Gastroesophageal sphincter (tissue), 3 donors: ENCODE data around the gene CDH3.

Experiments used
- POLR2A ChIP-seq, 2 donors: fragments of 450-650 bp; IDR thresholded peaks; one replicate each; pipeline ENCODE4 v1.6.1; 2017; ENCODE audit warnings: antibody characterized with exemption in 2 of 2, mild to moderate bottlenecking in 2 of 2, moderate library complexity in 1 of 2
- POLR2AphosphoS5 ChIP-seq: sonication (generic); formaldehyde crosslinking; IDR thresholded peaks from one replicate; pipeline ENCODE4 v1.6.1; 2017; ENCODE audit warnings: antibody characterized with exemption
- TF ChIP-seq, protein P1 (sequence below), 4 experiments: fragments of 200-600 bp in 2 of 4; fragments of 450-650 bp in 2 of 4; sonication (generic) in 1 of 4; IDR thresholded peaks; one replicate each; pipeline ENCODE4 v1.5.1; 2017 to 2019; ENCODE audit warnings: antibody characterized with exemption in 4 of 4, mild to moderate bottlenecking in 2 of 4, moderate library complexity in 2 of 4

GRCh38 chr16:68710211-68710610, 65.1 kb downstream of the CDH3 start:
- no peak for TF ChIP-seq POLR2AphosphoS5
- TF ChIP-seq, protein P1, sequence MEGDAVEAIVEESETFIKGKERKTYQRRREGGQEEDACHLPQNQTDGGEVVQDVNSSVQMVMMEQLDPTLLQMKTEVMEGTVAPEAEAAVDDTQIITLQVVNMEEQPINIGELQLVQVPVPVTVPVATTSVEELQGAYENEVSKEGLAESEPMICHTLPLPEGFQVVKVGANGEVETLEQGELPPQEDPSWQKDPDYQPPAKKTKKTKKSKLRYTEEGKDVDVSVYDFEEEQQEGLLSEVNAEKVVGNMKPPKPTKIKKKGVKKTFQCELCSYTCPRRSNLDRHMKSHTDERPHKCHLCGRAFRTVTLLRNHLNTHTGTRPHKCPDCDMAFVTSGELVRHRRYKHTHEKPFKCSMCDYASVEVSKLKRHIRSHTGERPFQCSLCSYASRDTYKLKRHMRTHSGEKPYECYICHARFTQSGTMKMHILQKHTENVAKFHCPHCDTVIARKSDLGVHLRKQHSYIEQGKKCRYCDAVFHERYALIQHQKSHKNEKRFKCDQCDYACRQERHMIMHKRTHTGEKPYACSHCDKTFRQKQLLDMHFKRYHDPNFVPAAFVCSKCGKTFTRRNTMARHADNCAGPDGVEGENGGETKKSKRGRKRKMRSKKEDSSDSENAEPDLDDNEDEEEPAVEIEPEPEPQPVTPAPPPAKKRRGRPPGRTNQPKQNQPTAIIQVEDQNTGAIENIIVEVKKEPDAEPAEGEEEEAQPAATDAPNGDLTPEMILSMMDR (IDR thresholded peaks at IDR 0.05) = no peak
- no peak for TF ChIP-seq POLR2A (IDR thresholded peaks at IDR 0.05)
